Smooth muscle cell (in vitro differentiated cells): ENCODE results near the gene FAAH. TPM values are rescaled to one million over a fixed set of nuclear protein-coding genes. Genes with fewer than 3 reads are reported as not detected.

ENCODE experiments used
- DNase-seq: peaks from one replicate; lab custom pipeline; 2025; ENCODE audit not compliant: unreplicated experiment; lab: John Stamatoyannopoulos, UW
- H2AFZ ChIP-seq: fragments of 200-600 bp; sonication (generic); 2 replicates; pipeline ENCODE4 v1.6.0; 2016; ENCODE audit warnings: antibody characterized with exemption, low read depth, mild to moderate bottlenecking
- H3F3A ChIP-seq: fragments of 200-600 bp; sonication (generic); 2 replicates; pipeline ENCODE4 v1.6.0; 2017; ENCODE audit warnings: antibody characterized with exemption, low read depth
- H3K27ac ChIP-seq: fragments of 200-600 bp; sonication (generic); 2 replicates; pipeline ENCODE4 v1.5.1; 2016; ENCODE audit warnings: low read depth, mild to moderate bottlenecking
- H3K27me3 ChIP-seq: fragments of 200-600 bp; sonication (generic); 2 replicates; pipeline ENCODE4 v1.6.1; 2016; ENCODE audit warnings: low read depth, mild to moderate bottlenecking
- H3K36me3 ChIP-seq: fragments of 200-600 bp; sonication (generic); 2 replicates; pipeline ENCODE4 v1.5.1; 2016; ENCODE audit warnings: low read depth
- H3K4me1 ChIP-seq: fragments of 200-600 bp; sonication (generic); 2 replicates; pipeline ENCODE4 v1.5.1; 2016; ENCODE audit warnings: low read depth
- H3K4me2 ChIP-seq: fragments of 200-600 bp; sonication (generic); 2 replicates; pipeline ENCODE4 v1.6.0; 2016; ENCODE audit warnings: mild to moderate bottlenecking
- H3K4me3 ChIP-seq: fragments of 200-600 bp; sonication (generic); 2 replicates; pipeline ENCODE4 v1.5.1; 2016; ENCODE audit warnings: mild to moderate bottlenecking
- H3K79me2 ChIP-seq: fragments of 200-600 bp; sonication (generic); 2 replicates; pipeline ENCODE4 v1.6.0; 2016; ENCODE audit warnings: low read depth, mild to moderate bottlenecking
- H3K9ac ChIP-seq: fragments of 200-600 bp; sonication (generic); 2 replicates; pipeline ENCODE4 v1.6.0; 2016; ENCODE audit warnings: low read depth
- H3K9me3 ChIP-seq: fragments of 200-600 bp; sonication (generic); replicated peaks from 2 replicates; pipeline ENCODE4 v1.5.1; 2016; ENCODE audit warnings: low read depth
- H4K20me1 ChIP-seq: fragments of 200-600 bp; sonication (generic); 2 replicates; pipeline ENCODE4 v1.6.0; 2016; ENCODE audit warnings: low read depth
- WGBS: methylation state at CpG from one replicate; pipeline ENCODE4 v1.1.7; 2016; ENCODE audit warnings: low lambda C conversion rate; 5-methylcytosine and 5-hydroxymethylcytosine counted together
- polyA plus RNA-seq: library from polyadenylated mRNA; unstranded; fragments of >200 nt; fragmentation: Nextera tagmentation; extraction: Ambion mirVana; gene quantifications from 2 replicates; pipeline ENCODE4 v1.2.1, GENCODE V29; 2016
- total RNA-seq: library from RNA; depleted of rRNA; stranded (reverse); fragments of >200 nt; gene quantifications from 2 replicates; pipeline ENCODE4 v1.2.3, GENCODE V29; 2014
- TF ChIP-seq, protein P1 (sequence below): fragments of 200-600 bp; sonication (generic); IDR thresholded peaks from 2 replicates; pipeline ENCODE4 v1.5.1; 2017; ENCODE audit warnings: borderline replicate concordance, mild to moderate bottlenecking, antibody characterized with exemption; ENCODE audit not compliant: insufficient read depth, poor library complexity, severe bottlenecking

Gene FAAH
- total and polyA plus RNA-seq, 2 experiments from 2014 or later, result 5.7 to 11.1 TPM

DNA sequence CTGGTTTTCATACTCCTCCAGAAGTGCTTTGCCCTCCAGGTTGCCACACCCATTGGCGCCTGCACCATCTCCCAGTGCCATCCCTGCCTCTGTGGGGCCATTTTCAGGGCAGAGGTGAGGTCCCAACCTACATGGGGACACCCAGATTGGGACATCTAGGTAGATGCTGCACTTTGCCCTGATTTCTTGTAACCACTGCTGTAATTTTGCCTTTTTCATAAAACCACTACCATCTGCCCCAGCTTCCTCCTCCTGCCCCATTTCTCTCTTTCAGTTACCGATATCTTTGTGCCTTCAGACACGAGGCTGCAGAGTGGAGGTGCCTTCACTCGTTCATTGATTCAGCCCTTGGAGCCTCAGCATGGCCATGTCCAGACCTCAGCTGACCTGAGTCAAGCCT is 21.4 kb downstream of the FAAH start:
- Histone ChIP-seq H3K36me3 (no peaks in the 10 kb centered on the region), H3K4me2 (no peak overlapping the region), H3F3A (no peaks in the 10 kb centered on the region), H3K27me3 (no peaks in the 10 kb centered on the region), H3K9me3 (no peaks in the 10 kb centered on the region), H4K20me1 (no peaks in the 10 kb centered on the region), H2AFZ (no peak overlapping the region), H3K27ac (no peak overlapping the region), H3K9ac (no peak overlapping the region), H3K4me3 (no peak overlapping the region), H3K79me2 (no peaks in the 10 kb centered on the region), H3K4me1 (no peaks in the 10 kb centered on the region)
- TF ChIP-seq, protein P1, sequence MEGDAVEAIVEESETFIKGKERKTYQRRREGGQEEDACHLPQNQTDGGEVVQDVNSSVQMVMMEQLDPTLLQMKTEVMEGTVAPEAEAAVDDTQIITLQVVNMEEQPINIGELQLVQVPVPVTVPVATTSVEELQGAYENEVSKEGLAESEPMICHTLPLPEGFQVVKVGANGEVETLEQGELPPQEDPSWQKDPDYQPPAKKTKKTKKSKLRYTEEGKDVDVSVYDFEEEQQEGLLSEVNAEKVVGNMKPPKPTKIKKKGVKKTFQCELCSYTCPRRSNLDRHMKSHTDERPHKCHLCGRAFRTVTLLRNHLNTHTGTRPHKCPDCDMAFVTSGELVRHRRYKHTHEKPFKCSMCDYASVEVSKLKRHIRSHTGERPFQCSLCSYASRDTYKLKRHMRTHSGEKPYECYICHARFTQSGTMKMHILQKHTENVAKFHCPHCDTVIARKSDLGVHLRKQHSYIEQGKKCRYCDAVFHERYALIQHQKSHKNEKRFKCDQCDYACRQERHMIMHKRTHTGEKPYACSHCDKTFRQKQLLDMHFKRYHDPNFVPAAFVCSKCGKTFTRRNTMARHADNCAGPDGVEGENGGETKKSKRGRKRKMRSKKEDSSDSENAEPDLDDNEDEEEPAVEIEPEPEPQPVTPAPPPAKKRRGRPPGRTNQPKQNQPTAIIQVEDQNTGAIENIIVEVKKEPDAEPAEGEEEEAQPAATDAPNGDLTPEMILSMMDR, result no peak
- DNase-seq, result no peak
- 95% methylated on average over 4 of the region's 4 CpGs for WGBS

DNA sequence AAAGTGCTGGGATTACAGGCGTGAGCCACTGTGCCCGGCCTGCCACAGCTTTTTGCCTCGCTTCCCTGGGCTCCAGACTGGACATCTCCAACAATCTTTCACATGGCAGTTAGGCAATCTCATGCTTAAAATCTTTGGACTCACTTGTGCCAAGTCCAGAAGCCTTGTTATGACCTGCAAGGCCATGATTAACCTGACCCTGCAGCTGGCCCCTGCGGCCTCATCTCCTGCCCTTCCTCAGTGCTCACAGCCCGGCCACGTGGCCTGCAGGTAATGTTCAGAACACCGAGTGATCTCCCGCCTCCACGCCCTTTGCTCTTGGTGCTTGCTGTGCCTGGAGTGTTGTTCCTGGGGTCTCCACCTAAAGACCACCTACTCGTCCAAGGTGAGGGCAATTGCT is 24.9 kb downstream of the FAAH start:
- H4K20me1 ChIP-seq, result no peaks in the 10 kb centered on the region
- H3K4me1 ChIP-seq, result no peaks in the 10 kb centered on the region
- no peak overlapping the region for H3K9ac ChIP-seq
- DNase-seq, result no peak
- H3K9me3 ChIP-seq, result no peaks in the 10 kb centered on the region
- H3F3A ChIP-seq, result no peaks in the 10 kb centered on the region
- no peak overlapping the region for H3K4me3 ChIP-seq
- H2AFZ ChIP-seq, result no peak overlapping the region
- peaks cover 6% of the 10 kb centered on the region for H3K27me3 ChIP-seq
- no peaks in the 10 kb centered on the region for H3K79me2 ChIP-seq
- no peak overlapping the region for H3K27ac ChIP-seq
- H3K36me3 ChIP-seq, result no peaks in the 10 kb centered on the region
- TF ChIP-seq, protein P1, result no peak
- H3K4me2 ChIP-seq, result no peak overlapping the region
- 94% methylated on average over 10 of the region's 10 CpGs for WGBS

GRCh38 chr1:46420533-46420915 is 26.4 kb downstream of the FAAH start:
- H3F3A ChIP-seq, result no peaks in the 10 kb centered on the region
- DNase-seq, result no peak
- H4K20me1 ChIP-seq, result no peaks in the 10 kb centered on the region
- H3K27ac ChIP-seq, result no peak overlapping the region
- H3K4me3 ChIP-seq, result no peak overlapping the region
- H3K27me3 ChIP-seq, result peaks cover 6% of the 10 kb centered on the region
- H3K79me2 ChIP-seq, result no peaks in the 10 kb centered on the region
- no peak overlapping the region for H3K4me2 ChIP-seq
- TF ChIP-seq, protein P1, result no peak
- no peaks in the 10 kb centered on the region for H3K4me1 ChIP-seq
- H3K36me3 ChIP-seq, result no peaks in the 10 kb centered on the region
- WGBS, result 87% methylated on average over 4 of the region's 4 CpGs
- no peak overlapping the region for H3K9ac ChIP-seq
- H3K9me3 ChIP-seq, result no peaks in the 10 kb centered on the region
- H2AFZ ChIP-seq, result no peak overlapping the region

- H2AFZ ChIP-seq, result no peak overlapping the region
- peaks cover 6% of the 10 kb centered on the region for H3K27me3 ChIP-seq
- H3K79me2 ChIP-seq, result no peaks in the 10 kb centered on the region
- H3K4me3 ChIP-seq, result no peak overlapping the region
- H3K4me2 ChIP-seq, result no peak overlapping the region
- no peak overlapping the region for H3K9ac ChIP-seq
- no peaks in the 10 kb centered on the region for H3K4me1 ChIP-seq
- H3K9me3 ChIP-seq, result no peaks in the 10 kb centered on the region
- H3K36me3 ChIP-seq, result no peaks in the 10 kb centered on the region
- WGBS, result 80% methylated on average over 5 of the region's 5 CpGs
- H3K27ac ChIP-seq, result no peak overlapping the region
- no peaks in the 10 kb centered on the region for H4K20me1 ChIP-seq
- no peak for DNase-seq
- H3F3A ChIP-seq, result no peaks in the 10 kb centered on the region
- TF ChIP-seq, protein P1, result no peak
Measured at GRCh38 chr1:46421739-46422138, 27.6 kb downstream of the FAAH start.
